Lower leg skin (tissue), 3 donors: Measurements from ENCODE around the gene GRID2IP.

Experiments used
- POLR2A ChIP-seq, 2 donors: fragments of 450-650 bp; IDR thresholded peaks; one replicate each; pipeline ENCODE4 v1.6.1; 2016 to 2017; ENCODE audit warnings: antibody characterized with exemption in 2 of 2, mild to moderate bottlenecking in 1 of 2, moderate library complexity in 1 of 2
- TF ChIP-seq, protein P1 (sequence below), 3 donors: fragments of 450-650 bp; IDR thresholded peaks; one replicate each; pipeline ENCODE4 v1.5.1; 2016; ENCODE audit warnings: antibody characterized with exemption in 3 of 3, mild to moderate bottlenecking in 3 of 3, moderate library complexity in 2 of 3

- TF ChIP-seq, protein P1, sequence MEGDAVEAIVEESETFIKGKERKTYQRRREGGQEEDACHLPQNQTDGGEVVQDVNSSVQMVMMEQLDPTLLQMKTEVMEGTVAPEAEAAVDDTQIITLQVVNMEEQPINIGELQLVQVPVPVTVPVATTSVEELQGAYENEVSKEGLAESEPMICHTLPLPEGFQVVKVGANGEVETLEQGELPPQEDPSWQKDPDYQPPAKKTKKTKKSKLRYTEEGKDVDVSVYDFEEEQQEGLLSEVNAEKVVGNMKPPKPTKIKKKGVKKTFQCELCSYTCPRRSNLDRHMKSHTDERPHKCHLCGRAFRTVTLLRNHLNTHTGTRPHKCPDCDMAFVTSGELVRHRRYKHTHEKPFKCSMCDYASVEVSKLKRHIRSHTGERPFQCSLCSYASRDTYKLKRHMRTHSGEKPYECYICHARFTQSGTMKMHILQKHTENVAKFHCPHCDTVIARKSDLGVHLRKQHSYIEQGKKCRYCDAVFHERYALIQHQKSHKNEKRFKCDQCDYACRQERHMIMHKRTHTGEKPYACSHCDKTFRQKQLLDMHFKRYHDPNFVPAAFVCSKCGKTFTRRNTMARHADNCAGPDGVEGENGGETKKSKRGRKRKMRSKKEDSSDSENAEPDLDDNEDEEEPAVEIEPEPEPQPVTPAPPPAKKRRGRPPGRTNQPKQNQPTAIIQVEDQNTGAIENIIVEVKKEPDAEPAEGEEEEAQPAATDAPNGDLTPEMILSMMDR (IDR thresholded peaks at IDR 0.05), result no peak
- no peak for TF ChIP-seq POLR2A (IDR thresholded peaks at IDR 0.05)
These were observed 75.7 kb downstream of the GRID2IP start for GRCh38 chr7:6475433-6476186.
